ENCODE measurements around the gene SCRT2. TPM values are rescaled to one million over a fixed set of nuclear protein-coding genes. Genes with fewer than 3 reads are reported as not detected.

SCRT2 gene
- total RNA-seq, 1 donor from 2014 or later: not detected

- no peak for DNase-seq (ENCODE audit: low read depth)
- FAIRE-seq: no peak
Observed at GRCh38 chr20:635893-636338, 39.7 kb downstream of the SCRT2 start.

GRCh38 chr20:635028-635892 is 40.3 kb downstream of the SCRT2 start:
- no peaks in the 10 kb centered on the region for H3K36me3 ChIP-seq (ENCODE audit: control insufficient read depth, insufficient read depth, low read length)
- H3K4me3 ChIP-seq (ENCODE audit: low read depth, low read length): no peak overlapping the region
- FAIRE-seq (peak; percentile 13), DNase-seq (ENCODE audit: low read depth) (no peak)
- TF ChIP-seq, protein P1, sequence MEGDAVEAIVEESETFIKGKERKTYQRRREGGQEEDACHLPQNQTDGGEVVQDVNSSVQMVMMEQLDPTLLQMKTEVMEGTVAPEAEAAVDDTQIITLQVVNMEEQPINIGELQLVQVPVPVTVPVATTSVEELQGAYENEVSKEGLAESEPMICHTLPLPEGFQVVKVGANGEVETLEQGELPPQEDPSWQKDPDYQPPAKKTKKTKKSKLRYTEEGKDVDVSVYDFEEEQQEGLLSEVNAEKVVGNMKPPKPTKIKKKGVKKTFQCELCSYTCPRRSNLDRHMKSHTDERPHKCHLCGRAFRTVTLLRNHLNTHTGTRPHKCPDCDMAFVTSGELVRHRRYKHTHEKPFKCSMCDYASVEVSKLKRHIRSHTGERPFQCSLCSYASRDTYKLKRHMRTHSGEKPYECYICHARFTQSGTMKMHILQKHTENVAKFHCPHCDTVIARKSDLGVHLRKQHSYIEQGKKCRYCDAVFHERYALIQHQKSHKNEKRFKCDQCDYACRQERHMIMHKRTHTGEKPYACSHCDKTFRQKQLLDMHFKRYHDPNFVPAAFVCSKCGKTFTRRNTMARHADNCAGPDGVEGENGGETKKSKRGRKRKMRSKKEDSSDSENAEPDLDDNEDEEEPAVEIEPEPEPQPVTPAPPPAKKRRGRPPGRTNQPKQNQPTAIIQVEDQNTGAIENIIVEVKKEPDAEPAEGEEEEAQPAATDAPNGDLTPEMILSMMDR (IDR thresholded peaks at IDR 0.05; ENCODE audit: insufficient read depth, low read length, severe bottlenecking): no peak
- peaks cover 1% of the 10 kb centered on the region for H3K27me3 ChIP-seq (ENCODE audit: control insufficient read depth, insufficient read depth, low read length)

More at GRCh38 chr20:635893-636338, 39.7 kb downstream of the SCRT2 start:
- Histone ChIP-seq H3K36me3 (ENCODE audit: control insufficient read depth, insufficient read depth, low read length) (no peaks in the 10 kb centered on the region), H3K4me3 (ENCODE audit: low read depth, low read length) (no peak overlapping the region), H3K27me3 (ENCODE audit: control insufficient read depth, insufficient read depth, low read length) (peaks cover 1% of the 10 kb centered on the region)
- TF ChIP-seq, protein P1 (IDR thresholded peaks at IDR 0.05; ENCODE audit: insufficient read depth, low read length, severe bottlenecking): no peak

- FAIRE-seq (no peak), DNase-seq (ENCODE audit: low read depth) (no peak)
- TF ChIP-seq, protein P1 (IDR thresholded peaks at IDR 0.05; ENCODE audit: insufficient read depth, low read length, severe bottlenecking): no peak
- Histone ChIP-seq H3K36me3 (ENCODE audit: control insufficient read depth, insufficient read depth, low read length) (no peaks in the 10 kb centered on the region), H3K4me3 (ENCODE audit: low read depth, low read length) (no peak overlapping the region), H3K27me3 (ENCODE audit: control insufficient read depth, insufficient read depth, low read length) (peaks cover 1% of the 10 kb centered on the region)
Observed at GRCh38 chr20:634148-634925, 41.3 kb downstream of the SCRT2 start.

DNA sequence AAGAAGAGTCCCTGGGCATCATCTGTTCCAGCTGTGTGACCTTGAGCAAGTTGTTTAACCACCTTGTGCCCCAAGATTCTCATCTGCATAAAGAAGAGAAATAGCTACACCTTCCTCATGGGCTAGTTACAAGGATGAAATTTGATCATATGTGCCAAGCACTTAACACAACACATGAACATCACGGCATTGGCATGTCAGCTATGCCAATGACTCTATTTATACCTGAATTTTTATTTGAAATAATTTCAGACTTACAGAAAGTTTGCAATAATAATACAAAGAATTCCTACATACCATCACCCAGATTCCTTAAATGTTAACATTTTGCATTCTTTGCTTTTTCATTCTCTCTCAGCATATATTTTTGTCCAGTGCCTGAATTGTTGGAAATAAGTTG is 44.5 kb downstream of the SCRT2 start:
- Histone ChIP-seq H3K4me3 (ENCODE audit: low read depth, low read length) (no peak overlapping the region), H3K36me3 (ENCODE audit: control insufficient read depth, insufficient read depth, low read length) (no peaks in the 10 kb centered on the region), H3K27me3 (ENCODE audit: control insufficient read depth, insufficient read depth, low read length) (peaks cover 1% of the 10 kb centered on the region)
- DNase-seq (ENCODE audit: low read depth) (no peak), FAIRE-seq (no peak)
- TF ChIP-seq, protein P1 (IDR thresholded peaks at IDR 0.05; ENCODE audit: insufficient read depth, low read length, severe bottlenecking): no peak

DNA sequence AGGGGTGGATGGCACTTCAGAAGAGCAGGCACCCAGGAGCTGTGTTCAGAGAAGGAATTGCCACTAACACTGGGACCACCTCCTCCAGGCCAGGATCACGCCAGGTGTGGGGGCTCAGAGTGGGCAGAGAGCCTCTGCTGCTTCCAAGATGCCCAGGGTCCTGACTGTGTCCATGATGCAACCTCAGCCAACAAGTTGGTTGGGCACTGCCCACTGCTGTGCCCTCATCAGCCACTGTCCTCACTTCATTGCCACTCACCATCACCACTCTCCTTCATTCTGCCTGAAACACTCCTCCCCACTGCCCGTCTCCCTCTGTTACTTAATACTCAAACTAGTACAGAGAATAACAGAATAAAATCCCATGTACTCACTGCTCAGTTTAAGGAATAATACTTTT is 49.0 kb downstream of the SCRT2 start:
- H3K27me3 ChIP-seq (ENCODE audit: control insufficient read depth, insufficient read depth, low read length): peaks cover 5% of the 10 kb centered on the region
- TF ChIP-seq, protein P1 (IDR thresholded peaks at IDR 0.05; ENCODE audit: insufficient read depth, low read length, severe bottlenecking): no peak
- FAIRE-seq: no peak
- no peak overlapping the region for H3K4me3 ChIP-seq (ENCODE audit: low read depth, low read length)
- H3K36me3 ChIP-seq (ENCODE audit: control insufficient read depth, insufficient read depth, low read length): no peaks in the 10 kb centered on the region
- DNase-seq (ENCODE audit: low read depth): no peak
